ENCODE data around the gene CCHCR1. TPM values are rescaled to one million over a fixed set of nuclear protein-coding genes. Genes with fewer than 3 reads are reported as not detected.

CCHCR1 gene
- total and polyA plus RNA-seq, 2 experiments from 2014 or later: 19.8 to 46.7 TPM

DNA sequence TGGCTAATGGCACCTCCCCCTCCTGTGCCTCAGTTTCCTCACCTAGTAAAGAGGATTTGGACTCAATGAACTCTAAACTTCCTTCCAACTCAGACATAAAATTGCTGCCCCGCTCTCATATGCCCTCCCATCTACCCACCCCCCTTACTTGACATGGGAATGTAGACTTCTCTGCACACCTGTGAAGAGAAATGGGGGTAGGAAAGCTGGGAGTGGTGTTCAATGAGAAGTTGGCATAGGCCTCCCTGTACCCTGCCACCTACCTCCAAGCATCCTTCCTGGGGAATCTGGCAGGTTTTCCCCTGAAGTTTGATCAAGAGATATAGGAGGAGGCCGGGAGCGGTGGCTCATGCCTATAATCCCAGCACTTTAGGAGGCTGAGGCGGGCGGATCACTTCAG, 16.8 kb upstream of the CCHCR1 start:
- Mint-ChIP-seq H3K4me3 (peak overlapping the region; percentile 86; the same call in 2 of the 3 replicates), H3K27ac (peak overlapping the region; percentile 97), H3K9me3 (no peaks in the 10 kb centered on the region; the same call in 2 of the 3 replicates), H3K4me1 (peaks cover 59% of the 10 kb centered on the region), H3K36me3 (ENCODE audit: low read depth) (peaks cover 12% of the 10 kb centered on the region), H3K27me3 (ENCODE audit: insufficient read depth, low read depth, poor library complexity) (peaks cover 38% of the 10 kb centered on the region)
- peak overlapping the region; percentile 88 for H3K4me2 ChIP-seq
- TF ChIP-seq JUNB (IDR thresholded peaks at IDR 0.05; ENCODE audit: unreplicated experiment) (no peak), CREB1 (CRISPR knock-in tag; IDR thresholded peaks at IDR 0.05; ENCODE audit: low read depth) (no peak), EZH2 (IDR thresholded peaks at IDR 0.05; ENCODE audit: low read depth, unreplicated experiment) (no peak), EZH2phosphoT487 (IDR thresholded peaks at IDR 0.05; ENCODE audit: unreplicated experiment) (no peak), NANOG (IDR thresholded peaks at IDR 0.05; ENCODE audit: borderline replicate concordance) (no peak), POLR2AphosphoS5 (IDR thresholded peaks at IDR 0.05; ENCODE audit: low read depth) (no peak), ZNF331 (CRISPR knock-in tag; IDR thresholded peaks at IDR 0.05; ENCODE audit: low read depth) (no peak), STAT1 (IDR thresholded peaks at IDR 0.05; ENCODE audit: unreplicated experiment) (no peak)
- TF ChIP-seq, protein P1, sequence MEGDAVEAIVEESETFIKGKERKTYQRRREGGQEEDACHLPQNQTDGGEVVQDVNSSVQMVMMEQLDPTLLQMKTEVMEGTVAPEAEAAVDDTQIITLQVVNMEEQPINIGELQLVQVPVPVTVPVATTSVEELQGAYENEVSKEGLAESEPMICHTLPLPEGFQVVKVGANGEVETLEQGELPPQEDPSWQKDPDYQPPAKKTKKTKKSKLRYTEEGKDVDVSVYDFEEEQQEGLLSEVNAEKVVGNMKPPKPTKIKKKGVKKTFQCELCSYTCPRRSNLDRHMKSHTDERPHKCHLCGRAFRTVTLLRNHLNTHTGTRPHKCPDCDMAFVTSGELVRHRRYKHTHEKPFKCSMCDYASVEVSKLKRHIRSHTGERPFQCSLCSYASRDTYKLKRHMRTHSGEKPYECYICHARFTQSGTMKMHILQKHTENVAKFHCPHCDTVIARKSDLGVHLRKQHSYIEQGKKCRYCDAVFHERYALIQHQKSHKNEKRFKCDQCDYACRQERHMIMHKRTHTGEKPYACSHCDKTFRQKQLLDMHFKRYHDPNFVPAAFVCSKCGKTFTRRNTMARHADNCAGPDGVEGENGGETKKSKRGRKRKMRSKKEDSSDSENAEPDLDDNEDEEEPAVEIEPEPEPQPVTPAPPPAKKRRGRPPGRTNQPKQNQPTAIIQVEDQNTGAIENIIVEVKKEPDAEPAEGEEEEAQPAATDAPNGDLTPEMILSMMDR (conservative IDR thresholded peaks at IDR 0.05; ENCODE audit: low read depth in 2 of 2): no peak
- TF ChIP-seq, protein P2, sequence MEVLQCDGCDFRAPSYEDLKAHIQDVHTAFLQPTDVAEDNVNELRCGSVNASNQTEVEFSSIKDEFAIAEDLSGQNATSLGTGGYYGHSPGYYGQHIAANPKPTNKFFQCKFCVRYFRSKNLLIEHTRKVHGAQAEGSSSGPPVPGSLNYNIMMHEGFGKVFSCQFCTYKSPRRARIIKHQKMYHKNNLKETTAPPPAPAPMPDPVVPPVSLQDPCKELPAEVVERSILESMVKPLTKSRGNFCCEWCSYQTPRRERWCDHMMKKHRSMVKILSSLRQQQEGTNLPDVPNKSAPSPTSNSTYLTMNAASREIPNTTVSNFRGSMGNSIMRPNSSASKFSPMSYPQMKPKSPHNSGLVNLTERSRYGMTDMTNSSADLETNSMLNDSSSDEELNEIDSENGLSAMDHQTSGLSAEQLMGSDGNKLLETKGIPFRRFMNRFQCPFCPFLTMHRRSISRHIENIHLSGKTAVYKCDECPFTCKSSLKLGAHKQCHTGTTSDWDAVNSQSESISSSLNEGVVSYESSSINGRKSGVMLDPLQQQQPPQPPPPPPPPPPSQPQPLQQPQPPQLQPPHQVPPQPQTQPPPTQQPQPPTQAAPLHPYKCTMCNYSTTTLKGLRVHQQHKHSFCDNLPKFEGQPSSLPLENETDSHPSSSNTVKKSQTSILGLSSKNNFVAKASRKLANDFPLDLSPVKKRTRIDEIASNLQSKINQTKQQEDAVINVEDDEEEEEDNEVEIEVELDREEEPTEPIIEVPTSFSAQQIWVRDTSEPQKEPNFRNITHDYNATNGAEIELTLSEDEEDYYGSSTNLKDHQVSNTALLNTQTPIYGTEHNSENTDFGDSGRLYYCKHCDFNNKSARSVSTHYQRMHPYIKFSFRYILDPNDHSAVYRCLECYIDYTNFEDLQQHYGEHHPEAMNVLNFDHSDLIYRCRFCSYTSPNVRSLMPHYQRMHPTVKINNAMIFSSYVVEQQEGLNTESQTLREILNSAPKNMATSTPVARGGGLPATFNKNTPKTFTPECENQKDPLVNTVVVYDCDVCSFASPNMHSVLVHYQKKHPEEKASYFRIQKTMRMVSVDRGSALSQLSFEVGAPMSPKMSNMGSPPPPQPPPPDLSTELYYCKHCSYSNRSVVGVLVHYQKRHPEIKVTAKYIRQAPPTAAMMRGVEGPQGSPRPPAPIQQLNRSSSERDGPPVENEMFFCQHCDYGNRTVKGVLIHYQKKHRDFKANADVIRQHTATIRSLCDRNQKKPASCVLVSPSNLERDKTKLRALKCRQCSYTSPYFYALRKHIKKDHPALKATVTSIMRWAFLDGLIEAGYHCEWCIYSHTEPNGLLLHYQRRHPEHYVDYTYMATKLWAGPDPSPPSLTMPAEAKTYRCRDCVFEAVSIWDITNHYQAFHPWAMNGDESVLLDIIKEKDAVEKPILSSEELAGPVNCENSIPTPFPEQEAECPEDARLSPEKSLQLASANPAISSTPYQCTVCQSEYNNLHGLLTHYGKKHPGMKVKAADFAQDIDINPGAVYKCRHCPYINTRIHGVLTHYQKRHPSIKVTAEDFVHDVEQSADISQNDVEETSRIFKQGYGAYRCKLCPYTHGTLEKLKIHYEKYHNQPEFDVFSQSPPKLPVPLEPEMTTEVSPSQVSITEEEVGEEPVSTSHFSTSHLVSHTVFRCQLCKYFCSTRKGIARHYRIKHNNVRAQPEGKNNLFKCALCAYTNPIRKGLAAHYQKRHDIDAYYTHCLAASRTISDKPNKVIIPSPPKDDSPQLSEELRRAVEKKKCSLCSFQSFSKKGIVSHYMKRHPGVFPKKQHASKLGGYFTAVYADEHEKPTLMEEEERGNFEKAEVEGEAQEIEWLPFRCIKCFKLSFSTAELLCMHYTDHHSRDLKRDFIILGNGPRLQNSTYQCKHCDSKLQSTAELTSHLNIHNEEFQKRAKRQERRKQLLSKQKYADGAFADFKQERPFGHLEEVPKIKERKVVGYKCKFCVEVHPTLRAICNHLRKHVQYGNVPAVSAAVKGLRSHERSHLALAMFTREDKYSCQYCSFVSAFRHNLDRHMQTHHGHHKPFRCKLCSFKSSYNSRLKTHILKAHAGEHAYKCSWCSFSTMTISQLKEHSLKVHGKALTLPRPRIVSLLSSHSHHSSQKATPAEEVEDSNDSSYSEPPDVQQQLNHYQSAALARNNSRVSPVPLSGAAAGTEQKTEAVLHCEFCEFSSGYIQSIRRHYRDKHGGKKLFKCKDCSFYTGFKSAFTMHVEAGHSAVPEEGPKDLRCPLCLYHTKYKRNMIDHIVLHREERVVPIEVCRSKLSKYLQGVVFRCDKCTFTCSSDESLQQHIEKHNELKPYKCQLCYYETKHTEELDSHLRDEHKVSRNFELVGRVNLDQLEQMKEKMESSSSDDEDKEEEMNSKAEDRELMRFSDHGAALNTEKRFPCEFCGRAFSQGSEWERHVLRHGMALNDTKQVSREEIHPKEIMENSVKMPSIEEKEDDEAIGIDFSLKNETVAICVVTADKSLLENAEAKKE (CRISPR knock-in tag; IDR thresholded peaks at IDR 0.05): no peak
- no peaks in the 10 kb centered on the region for H3K9me2 ChIP-seq (ENCODE audit: insufficient read depth)
- ATAC-seq (no peak), DNase-seq (ENCODE audit: low spot score) (no peak)
- no peak overlapping the region for H2AFZ ChIP-seq
- H3K79me2 ChIP-seq (replicated peaks; ENCODE audit: insufficient read depth): peaks cover 37% of the 10 kb centered on the region
- H3K4me3 ChIP-seq: no peak overlapping the region
- no peaks in the 10 kb centered on the region for H3K27me3 ChIP-seq (ENCODE audit: insufficient read depth)
- H3K27ac ChIP-seq (ENCODE audit: low read depth): peak overlapping the region; percentile 100
- peaks cover 41% of the 10 kb centered on the region for H3K4me1 ChIP-seq (ENCODE audit: insufficient read depth)
- H3K36me3 ChIP-seq (ENCODE audit: insufficient read depth): no peaks in the 10 kb centered on the region
- peaks cover 9% of the 10 kb centered on the region for H4K20me1 ChIP-seq (replicated peaks; ENCODE audit: insufficient read depth)
- peaks cover 17% of the 10 kb centered on the region for H3F3A ChIP-seq (replicated peaks; ENCODE audit: low read depth)
